Prostate gland (tissue), 2 donors: Measurements from ENCODE around the gene SWAP70.

Source experiments
- POLR2A ChIP-seq: fragments of 450-650 bp; IDR thresholded peaks from one replicate; pipeline ENCODE4 v1.6.1; 2016; ENCODE audit warnings: antibody characterized with exemption, mild to moderate bottlenecking
- TF ChIP-seq, protein P1 (sequence below), 4 experiments: fragments of 200-600 bp in 2 of 4; fragments of 450-650 bp in 2 of 4; sonication (generic) in 2 of 4; IDR thresholded peaks; 1 replicate in 3 of 4; 2 replicates in 1 of 4; pipeline ENCODE4 v1.5.1; 2016 to 2019; ENCODE audit warnings: antibody characterized with exemption in 4 of 4, mild to moderate bottlenecking in 2 of 4, moderate library complexity in 2 of 4

- TF ChIP-seq, protein P1, sequence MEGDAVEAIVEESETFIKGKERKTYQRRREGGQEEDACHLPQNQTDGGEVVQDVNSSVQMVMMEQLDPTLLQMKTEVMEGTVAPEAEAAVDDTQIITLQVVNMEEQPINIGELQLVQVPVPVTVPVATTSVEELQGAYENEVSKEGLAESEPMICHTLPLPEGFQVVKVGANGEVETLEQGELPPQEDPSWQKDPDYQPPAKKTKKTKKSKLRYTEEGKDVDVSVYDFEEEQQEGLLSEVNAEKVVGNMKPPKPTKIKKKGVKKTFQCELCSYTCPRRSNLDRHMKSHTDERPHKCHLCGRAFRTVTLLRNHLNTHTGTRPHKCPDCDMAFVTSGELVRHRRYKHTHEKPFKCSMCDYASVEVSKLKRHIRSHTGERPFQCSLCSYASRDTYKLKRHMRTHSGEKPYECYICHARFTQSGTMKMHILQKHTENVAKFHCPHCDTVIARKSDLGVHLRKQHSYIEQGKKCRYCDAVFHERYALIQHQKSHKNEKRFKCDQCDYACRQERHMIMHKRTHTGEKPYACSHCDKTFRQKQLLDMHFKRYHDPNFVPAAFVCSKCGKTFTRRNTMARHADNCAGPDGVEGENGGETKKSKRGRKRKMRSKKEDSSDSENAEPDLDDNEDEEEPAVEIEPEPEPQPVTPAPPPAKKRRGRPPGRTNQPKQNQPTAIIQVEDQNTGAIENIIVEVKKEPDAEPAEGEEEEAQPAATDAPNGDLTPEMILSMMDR (IDR thresholded peaks at IDR 0.05): no peak
- no peak for TF ChIP-seq POLR2A
These were observed 44.9 kb upstream of the SWAP70 start for GRCh38 chr11:9619004-9619403.
